H1 (cell line): Measurements from ENCODE around the gene PCNX1. TPM values are rescaled to one million over a fixed set of nuclear protein-coding genes. Genes with fewer than 3 reads are reported as not detected.
A peak's percentile ranks its signal among the peaks of the same experiment; 100 is the strongest.

Source experiments
- CTCF ChIA-PET: fragments of 300-600 bp; sonication (Branson Sonifier 250); formaldehyde crosslinking; loops from one replicate; lab custom pipeline; 2021; ENCODE audit not compliant: partially characterized antibody; lab: Charles Lee
- POLR2A ChIA-PET: fragments of 300-600 bp; sonication (Branson Sonifier 250); formaldehyde crosslinking; loops from one replicate; lab custom pipeline; 2021; ENCODE audit warnings: inconsistent platforms; ENCODE audit not compliant: partially characterized antibody; lab: Charles Lee
- DNase-seq, 2 experiments: peaks; one replicate each; pipeline versions ENCODE4 v3.0.0 to v3.0.0-alpha.2; 2010 to 2022; ENCODE audit warnings: low spot score in 2 of 2, low read depth in 1 of 2, mixed read lengths in 1 of 2
- FAIRE-seq: peaks from 2 replicates; lab custom pipeline; 2011; peaks lifted over from hg19 to GRCh38; lab: Jason Lieb, UNC
- H2AFZ ChIP-seq: 2 replicates; pipeline ENCODE4 v1.8.1; 2012; ENCODE audit warnings: low read length, inconsistent platforms
- H2AK5ac ChIP-seq: 2 replicates; pipeline ENCODE4 v1.6.1; 2013; ENCODE audit warnings: low read depth, low read length
- H2BK120ac ChIP-seq: replicated peaks from 2 replicates; pipeline ENCODE3; 2013; ENCODE audit warnings: low read depth, low read length, inconsistent platforms
- H2BK12ac ChIP-seq: 2 replicates; pipeline ENCODE4 v1.6.1; 2013; ENCODE audit warnings: low read depth, low read length
- H2BK15ac ChIP-seq: 2 replicates; pipeline ENCODE4 v1.6.1; 2013; ENCODE audit warnings: low read length
- H2BK20ac ChIP-seq: 2 replicates; pipeline ENCODE4 v1.6.1; 2013; ENCODE audit warnings: low read length
- H2BK5ac ChIP-seq: 2 replicates; pipeline ENCODE4 v1.6.1; 2013; ENCODE audit warnings: low read depth, low read length
- H3K14ac ChIP-seq: 2 replicates; pipeline ENCODE4 v1.6.1; 2013; ENCODE audit warnings: inconsistent platforms; ENCODE audit not compliant: insufficient read length
- H3K18ac ChIP-seq: 2 replicates; pipeline ENCODE4 v1.6.1; 2013; ENCODE audit warnings: low read length; ENCODE audit errors: extremely low read depth
- H3K23ac ChIP-seq: 2 replicates; pipeline ENCODE4 v1.6.1; 2013; ENCODE audit warnings: inconsistent platforms; ENCODE audit not compliant: insufficient read length
- H3K23me2 ChIP-seq: 2 replicates; pipeline ENCODE4 v1.6.1; 2013; ENCODE audit warnings: low read depth, low read length
- H3K27ac ChIP-seq: 2 replicates; pipeline ENCODE4 v1.6.1; 2011; ENCODE audit warnings: low read depth, low read length, inconsistent platforms
- H3K27me3 ChIP-seq, 4 experiments: replicated peaks in 1 of 4; 1 replicate in 1 of 4; 2 replicates in 3 of 4; pipeline versions ENCODE4 v1.6.1 to v1.8.1; 2011 to 2013; ENCODE audit warnings: low read length in 3 of 4, mild to moderate bottlenecking in 3 of 4, inconsistent platforms in 2 of 4, mixed read lengths in 2 of 4, moderate library complexity in 1 of 4; ENCODE audit not compliant: control insufficient read depth in 3 of 4, insufficient read depth in 3 of 4; ENCODE audit errors: extremely low read depth in 1 of 4
- H3K36me3 ChIP-seq, 4 experiments: 2 replicates each; pipeline versions ENCODE4 v1.6.1 to v1.8.1; 2011 to 2013; ENCODE audit warnings: mild to moderate bottlenecking in 4 of 4, low read length in 3 of 4, moderate library complexity in 2 of 4, control low read depth in 1 of 4, inconsistent platforms in 1 of 4; ENCODE audit not compliant: insufficient read depth in 4 of 4, control insufficient read depth in 2 of 4
- H3K4ac ChIP-seq: replicated peaks from 2 replicates; pipeline ENCODE3; 2013; ENCODE audit warnings: low read length, low read depth, mixed read lengths, inconsistent platforms; ENCODE audit not compliant: insufficient read length
- H3K4me1 ChIP-seq, 4 experiments: replicated peaks in 1 of 4; 1 replicate in 1 of 4; 2 replicates in 3 of 4; pipeline versions ENCODE4 v1.6.1 to v1.8.1; 2011 to 2013; ENCODE audit warnings: low read length in 3 of 4, inconsistent platforms in 2 of 4, mixed read lengths in 1 of 4; ENCODE audit not compliant: insufficient read depth in 4 of 4, control insufficient read depth in 3 of 4
- H3K4me2 ChIP-seq, 2 experiments: 2 replicates each; pipeline versions ENCODE4 v1.6.1 to v1.8.1; 2011 to 2013; ENCODE audit warnings: low read depth in 2 of 2, low read length in 2 of 2, control low read depth in 1 of 2, inconsistent platforms in 1 of 2, mild to moderate bottlenecking in 1 of 2; ENCODE audit not compliant: insufficient read depth in 1 of 2
- H3K4me3 ChIP-seq, 4 experiments: fragments of 200-600, 300-600 bp in 1 of 4; sonication (generic), shearing (Covaris generic), sonication (Bioruptor Twin) in 1 of 4; 2 replicates each; pipeline versions ENCODE4 v1.5.1 to v1.8.1; 2011 to 2016; ENCODE audit warnings: low read length in 4 of 4, low read depth in 3 of 4, control low read depth in 2 of 4, inconsistent platforms in 2 of 4, mild to moderate bottlenecking in 2 of 4, mixed read lengths in 1 of 4, moderate library complexity in 1 of 4; ENCODE audit not compliant: insufficient read depth in 2 of 4; ENCODE audit errors: extremely low read depth in 1 of 4
- H3K56ac ChIP-seq: replicated peaks from 2 replicates; pipeline ENCODE3; 2013; ENCODE audit warnings: low read depth, mild to moderate bottlenecking, mixed read lengths, low read length, inconsistent platforms; ENCODE audit not compliant: insufficient read length
- H3K79me1 ChIP-seq: 2 replicates; pipeline ENCODE4 v1.6.1; 2013; ENCODE audit warnings: low read depth, low read length, control low read depth
- H3K79me2 ChIP-seq, 2 experiments: 2 replicates each; pipeline versions ENCODE4 v1.6.1 to v1.8.1; 2012 to 2013; ENCODE audit warnings: low read length in 2 of 2, mild to moderate bottlenecking in 2 of 2, inconsistent platforms in 1 of 2; ENCODE audit not compliant: insufficient read depth in 2 of 2, control insufficient read depth in 1 of 2
- H3K9ac ChIP-seq, 4 experiments: replicated peaks in 1 of 4; 1 replicate in 1 of 4; 2 replicates in 3 of 4; pipeline versions ENCODE4 v1.6.1 to v1.8.1; 2011 to 2013; ENCODE audit warnings: low read depth in 3 of 4, low read length in 3 of 4, control low read depth in 2 of 4, mild to moderate bottlenecking in 2 of 4, moderate library complexity in 2 of 4, inconsistent platforms in 1 of 4; ENCODE audit errors: extremely low read depth in 1 of 4
- H3K9me3 ChIP-seq, 2 experiments: 2 replicates each; pipeline versions ENCODE4 v1.6.1 to v1.8.1; 2012 to 2013; ENCODE audit warnings: mild to moderate bottlenecking in 2 of 2, moderate library complexity in 2 of 2, control low read depth in 1 of 2, inconsistent platforms in 1 of 2, low read depth in 1 of 2, low read length in 1 of 2, mixed read lengths in 1 of 2; ENCODE audit not compliant: insufficient read depth in 2 of 2
- H4K20me1 ChIP-seq, 2 experiments: replicated peaks in 1 of 2; 2 replicates each; pipeline versions ENCODE3 to v1.8.1; 2011 to 2013; ENCODE audit warnings: inconsistent platforms in 2 of 2, low read length in 2 of 2, mild to moderate bottlenecking in 1 of 2; ENCODE audit not compliant: insufficient read depth in 2 of 2, control insufficient read depth in 1 of 2
- H4K5ac ChIP-seq: 2 replicates; pipeline ENCODE4 v1.6.1; 2013; ENCODE audit warnings: low read length, low read depth, mixed read lengths, inconsistent platforms; ENCODE audit not compliant: insufficient read length
- H4K8ac ChIP-seq: 2 replicates; pipeline ENCODE4 v1.8.0; 2013; ENCODE audit warnings: mild to moderate bottlenecking, moderate library complexity, low read length, inconsistent platforms; ENCODE audit not compliant: insufficient read depth; ENCODE audit errors: extremely low read depth
- H4K91ac ChIP-seq: replicated peaks from 2 replicates; pipeline ENCODE3; 2013; ENCODE audit warnings: low read length, mixed read lengths, inconsistent platforms; ENCODE audit not compliant: insufficient read length
- BACH1 ChIP-seq: IDR thresholded peaks from 2 replicates; pipeline ENCODE4 v1.6.1; 2012; ENCODE audit warnings: low read length, improper control_type of control experiment
- BRCA1 ChIP-seq: IDR thresholded peaks from 2 replicates; pipeline ENCODE4 v1.6.1; 2012; ENCODE audit warnings: low read depth, low read length, improper control_type of control experiment
- CBX5 ChIP-seq: fragments of 300-800, 300-1000 bp; sonication (generic); IDR thresholded peaks from 2 replicates; pipeline ENCODE4 v1.7.1; 2016; ENCODE audit warnings: antibody characterized with exemption, low read length, low read depth
- JUND ChIP-seq: IDR thresholded peaks from 2 replicates; pipeline ENCODE4 v1.6.1; 2011; ENCODE audit warnings: mild to moderate bottlenecking, improper control_type of control experiment, low read length
- NRF1 ChIP-seq: IDR thresholded peaks from 2 replicates; pipeline ENCODE4 v1.6.1; 2011; ENCODE audit warnings: mild to moderate bottlenecking, low read depth, low read length, improper control_type of control experiment
- SIN3A ChIP-seq, 2 experiments: IDR thresholded peaks in 1 of 2; conservative IDR thresholded peaks in 1 of 2; 2 replicates each; pipeline ENCODE4 v1.6.1; 2011 to 2012; ENCODE audit warnings: low read length in 2 of 2, improper control_type of control experiment in 1 of 2, low read depth in 1 of 2, mild to moderate bottlenecking in 1 of 2
- SUZ12 ChIP-seq: fragments of 200-600 bp; sonication (generic); IDR thresholded peaks from 2 replicates; pipeline ENCODE4 v1.6.1; 2012; ENCODE audit warnings: mild to moderate bottlenecking, inconsistent platforms, low read length, moderate library complexity, mixed read lengths
- WGBS, 2 experiments: shearing (Covaris generic) in 1 of 2; methylation state at CpG; one replicate each; pipeline versions ENCODE4 v1.1.6 to v1.1.7; 2013 to 2015; ENCODE audit warnings: low lambda C conversion rate in 2 of 2, mixed read lengths in 2 of 2, inconsistent platforms in 1 of 2, low coverage in 1 of 2, missing lambda C conversion rate in 1 of 2; ENCODE audit not compliant: insufficient replicate concordance in 2 of 2, insufficient coverage in 1 of 2, insufficient read length in 1 of 2; ENCODE audit errors: extremely low coverage in 1 of 2, missing lambda C conversion rate in 1 of 2; 5-methylcytosine and 5-hydroxymethylcytosine counted together
- polyA plus RNA-seq, 7 experiments: library from polyadenylated mRNA; depleted of rRNA in 3 of 7; stranded (reverse) in 5 of 7; unstranded in 2 of 7; fragments of >200 nt in 5 of 7; fragments of 200-250 nt in 2 of 7; gene quantifications; 1 replicate in 5 of 7; 2 replicates in 1 of 7; 4 replicates in 1 of 7; pipeline versions ENCODE4 v1.2.1 to v1.2.3, GENCODE V29; 2011 to 2013; ENCODE audit warnings: missing spikeins in 2 of 7, mixed read lengths in 2 of 7
- total RNA-seq: library from RNA; stranded (reverse); fragmentation: NEBNext Ultra II Directional; extraction: Animal tissue kit (Norgen Biotek cat#: 25700); gene quantifications from 2 replicates; pipeline ENCODE4 v1.2.1, GENCODE V29; 2021
- TF ChIP-seq, protein P1 (sequence below), 3 experiments: IDR thresholded peaks; 1 replicate in 2 of 3; 2 replicates in 1 of 3; pipeline versions ENCODE4 v1.5.1 to v1.6.1; 2011; ENCODE audit warnings: low read length in 3 of 3, mild to moderate bottlenecking in 3 of 3, inconsistent platforms in 2 of 3, low read depth in 1 of 3, moderate library complexity in 1 of 3; ENCODE audit not compliant: insufficient read depth in 1 of 3; ENCODE audit errors: control extremely low read depth in 1 of 3
- TF ChIP-seq, protein P2 (sequence below): IDR thresholded peaks from 2 replicates; pipeline ENCODE4 v1.6.1; 2012; ENCODE audit warnings: low read length, inconsistent platforms

PCNX1 gene
- total and polyA plus RNA-seq, 2 of the 8 experiments (the other 6 are each of a cell fraction or from before 2014, with no cell fraction given), result 37.7 to 53.2 TPM

DNA sequence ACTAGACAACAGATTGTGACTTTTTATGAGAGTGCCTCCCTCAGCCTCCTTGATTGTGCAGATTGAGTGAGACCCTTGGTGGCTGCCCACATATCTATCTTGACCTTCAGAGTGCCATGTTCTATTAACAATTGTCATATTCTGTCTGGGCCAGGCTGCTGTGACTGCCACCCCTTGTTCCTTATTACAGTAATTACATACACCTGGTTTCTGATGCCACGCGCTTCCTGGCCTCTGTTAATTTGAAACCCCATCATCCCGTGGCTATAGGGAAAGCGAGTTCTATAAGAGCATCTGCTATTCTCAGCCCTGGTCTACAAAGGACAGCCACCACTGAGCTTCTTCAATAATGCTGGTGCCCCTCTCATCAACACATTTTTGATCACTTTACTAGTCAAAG, 228.7 kb downstream of the PCNX1 start:
- no peaks in the 10 kb centered on the region for H3K23me2 ChIP-seq
- no peaks in the 10 kb centered on the region for H3K79me1 ChIP-seq
- DNase-seq (peak in 1 of 2 experiments; percentile 8), FAIRE-seq (no peak)
- no peak overlapping the region for H2BK120ac ChIP-seq
- H3K4me1 ChIP-seq, result peaks cover 0 to 2% (median 0%) of the 10 kb centered on the region in 4 experiments; a peak in 3 of 7 replicates
- H3K4me3 ChIP-seq, result no peak overlapping the region
- H3K4me2 ChIP-seq, result no peak overlapping the region
- no peak overlapping the region for H3K23ac ChIP-seq
- no peak overlapping the region for H3K56ac ChIP-seq
- no peak overlapping the region for H2AFZ ChIP-seq
- no peak overlapping the region for H3K14ac ChIP-seq
- H3K79me2 ChIP-seq, result no peaks in the 10 kb centered on the region
- no peak overlapping the region for H3K27ac ChIP-seq
- no peak overlapping the region for H2BK20ac ChIP-seq
- no peak overlapping the region for H3K4ac ChIP-seq
- WGBS, 2 experiments, result 93% methylated on average over 4 of the region's 4 CpGs; no CpG with 5 or more reads in 1 of the 2 experiments
- H4K8ac ChIP-seq, result no peak overlapping the region
- ChIA-PET POLR2A (no interaction called here), CTCF (interaction anchor here (1.6 to 8.9 kb wide), 4 partner anchors 9 to 619 kb away, joined by 3 to 86 read pairs (median 4); no protein-coding TSS in a partner anchor)
- H2AK5ac ChIP-seq, result no peak overlapping the region
- no peak overlapping the region for H2BK5ac ChIP-seq
- no peak overlapping the region for H4K91ac ChIP-seq
- H2BK15ac ChIP-seq, result no peak overlapping the region
- H4K5ac ChIP-seq, result no peak overlapping the region
- H3K18ac ChIP-seq, result no peak overlapping the region
- H4K20me1 ChIP-seq, result no peaks in the 10 kb centered on the region
- H3K36me3 ChIP-seq, result no peaks in the 10 kb centered on the region
- peaks cover 2 to 6% of the 10 kb centered on the region in 2 experiments; a peak in 1 of 4 replicates for H3K9me3 ChIP-seq
- H2BK12ac ChIP-seq, result no peak overlapping the region
- no peak overlapping the region; a peak in 1 of 7 replicates for H3K9ac ChIP-seq
- no peaks in the 10 kb centered on the region for H3K27me3 ChIP-seq
- TF ChIP-seq SIN3A (conservative IDR thresholded peaks at IDR 0.05 in 1 of 2, IDR thresholded peaks at IDR 0.05 in 1 of 2; ENCODE audit: low read depth in 1 of 2, low read length in 2 of 2), result no peak
- TF ChIP-seq, protein P1, sequence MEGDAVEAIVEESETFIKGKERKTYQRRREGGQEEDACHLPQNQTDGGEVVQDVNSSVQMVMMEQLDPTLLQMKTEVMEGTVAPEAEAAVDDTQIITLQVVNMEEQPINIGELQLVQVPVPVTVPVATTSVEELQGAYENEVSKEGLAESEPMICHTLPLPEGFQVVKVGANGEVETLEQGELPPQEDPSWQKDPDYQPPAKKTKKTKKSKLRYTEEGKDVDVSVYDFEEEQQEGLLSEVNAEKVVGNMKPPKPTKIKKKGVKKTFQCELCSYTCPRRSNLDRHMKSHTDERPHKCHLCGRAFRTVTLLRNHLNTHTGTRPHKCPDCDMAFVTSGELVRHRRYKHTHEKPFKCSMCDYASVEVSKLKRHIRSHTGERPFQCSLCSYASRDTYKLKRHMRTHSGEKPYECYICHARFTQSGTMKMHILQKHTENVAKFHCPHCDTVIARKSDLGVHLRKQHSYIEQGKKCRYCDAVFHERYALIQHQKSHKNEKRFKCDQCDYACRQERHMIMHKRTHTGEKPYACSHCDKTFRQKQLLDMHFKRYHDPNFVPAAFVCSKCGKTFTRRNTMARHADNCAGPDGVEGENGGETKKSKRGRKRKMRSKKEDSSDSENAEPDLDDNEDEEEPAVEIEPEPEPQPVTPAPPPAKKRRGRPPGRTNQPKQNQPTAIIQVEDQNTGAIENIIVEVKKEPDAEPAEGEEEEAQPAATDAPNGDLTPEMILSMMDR (IDR thresholded peaks at IDR 0.05; ENCODE audit: control extremely low read depth in 1 of 3, insufficient read depth in 1 of 3, low read depth in 1 of 3, low read length in 3 of 3), result no peak
- no peak for TF ChIP-seq CBX5
- no peak for TF ChIP-seq BACH1
- TF ChIP-seq, protein P2, sequence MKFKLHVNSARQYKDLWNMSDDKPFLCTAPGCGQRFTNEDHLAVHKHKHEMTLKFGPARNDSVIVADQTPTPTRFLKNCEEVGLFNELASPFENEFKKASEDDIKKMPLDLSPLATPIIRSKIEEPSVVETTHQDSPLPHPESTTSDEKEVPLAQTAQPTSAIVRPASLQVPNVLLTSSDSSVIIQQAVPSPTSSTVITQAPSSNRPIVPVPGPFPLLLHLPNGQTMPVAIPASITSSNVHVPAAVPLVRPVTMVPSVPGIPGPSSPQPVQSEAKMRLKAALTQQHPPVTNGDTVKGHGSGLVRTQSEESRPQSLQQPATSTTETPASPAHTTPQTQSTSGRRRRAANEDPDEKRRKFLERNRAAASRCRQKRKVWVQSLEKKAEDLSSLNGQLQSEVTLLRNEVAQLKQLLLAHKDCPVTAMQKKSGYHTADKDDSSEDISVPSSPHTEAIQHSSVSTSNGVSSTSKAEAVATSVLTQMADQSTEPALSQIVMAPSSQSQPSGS, result no peak
- no peak for TF ChIP-seq BRCA1
- TF ChIP-seq JUND, result no peak
- TF ChIP-seq SUZ12, result no peak
- no peak for TF ChIP-seq NRF1
